Omental fat pad (tissue), 4 donors: Measurements from ENCODE around the gene NHLH2. TPM values are rescaled to one million over a fixed set of nuclear protein-coding genes. Genes with fewer than 3 reads are reported as not detected.

Experiments
- ATAC-seq: fragments of 150-250 bp; one replicate; pipeline ENCODE4 v1.9.1; 2016; ENCODE audit warnings: mild to moderate bottlenecking, moderate library complexity; ENCODE audit not compliant: low FRiP score
- DNase-seq: peaks from one replicate; pipeline ENCODE4 v3.0.0-alpha.2; 2019; ENCODE audit warnings: low spot score
- CTCF ChIP-seq, 3 donors: fragments of 450-650 bp; IDR thresholded peaks; one replicate each; pipeline ENCODE4 v1.5.1; 2016 to 2017; ENCODE audit warnings: antibody characterized with exemption in 3 of 3, mild to moderate bottlenecking in 3 of 3, moderate library complexity in 2 of 3
- total RNA-seq, 4 donors: library from RNA; depleted of rRNA; stranded (reverse); fragments of >200 nt; gene quantifications; one replicate each; pipeline ENCODE4 v1.1.0, GENCODE V29; 2016

The NHLH2 gene
- total RNA-seq = not detected

- no peak for ATAC-seq
- no peak for DNase-seq
- no peak for TF ChIP-seq CTCF (IDR thresholded peaks at IDR 0.05)
Observed at GRCh38 chr1:115840605-115841460, at the start of gene NHLH2. TSS of gene NHLH2 (minus strand) at chr1:115841126. CDS start at chr1:115838372, 2,754 bp downstream.

- ATAC-seq (no peak), DNase-seq (no peak)
- no peak for TF ChIP-seq CTCF (IDR thresholded peaks at IDR 0.05)
Observed at GRCh38 chr1:115890580-115890979, 49.7 kb upstream of the NHLH2 start.

- ATAC-seq = no peak
- DNase-seq = no peak
- TF ChIP-seq CTCF (IDR thresholded peaks at IDR 0.05) = no peak
Observed at GRCh38 chr1:115888976-115889375, 48.0 kb upstream of the NHLH2 start.

GRCh38 chr1:115882913-115883902 lies 42.3 kb upstream of the NHLH2 start:
- TF ChIP-seq CTCF (IDR thresholded peaks at IDR 0.05) = no peak
- DNase-seq (no peak), ATAC-seq (no peak)

GRCh38 chr1:115880981-115881672 lies 40.2 kb upstream of the NHLH2 start:
- no peak for ATAC-seq
- TF ChIP-seq CTCF (IDR thresholded peaks at IDR 0.05) = no peak

GRCh38 chr1:115879977-115880376 lies 39.1 kb upstream of the NHLH2 start:
- TF ChIP-seq CTCF (IDR thresholded peaks at IDR 0.05) = no peak
- ATAC-seq = no peak

More at GRCh38 chr1:115880981-115881672, 40.2 kb upstream of the NHLH2 start:
- DNase-seq = no peak

More at GRCh38 chr1:115879977-115880376, 39.1 kb upstream of the NHLH2 start:
- no peak for DNase-seq
